Mucosa of gallbladder (tissue), 1 donor: ENCODE data around the gene CCND3. TPM values are rescaled to one million over a fixed set of nuclear protein-coding genes. Genes with fewer than 3 reads are reported as not detected.
A peak's percentile ranks its signal among the peaks of the same experiment; 100 is the strongest.

ENCODE experiments used
- DNase-seq: peaks from one replicate; pipeline ENCODE4 v3.0.0-alpha.2; 2020; ENCODE audit warnings: low spot score
- total RNA-seq: library from RNA; stranded (reverse); gene quantifications from one replicate; pipeline ENCODE4 v1.2.1, GENCODE V29; 2021
- donor health status: DM: no; HTN: no; CAD: no.

Gene CCND3
- total RNA-seq: 103 TPM

DNA sequence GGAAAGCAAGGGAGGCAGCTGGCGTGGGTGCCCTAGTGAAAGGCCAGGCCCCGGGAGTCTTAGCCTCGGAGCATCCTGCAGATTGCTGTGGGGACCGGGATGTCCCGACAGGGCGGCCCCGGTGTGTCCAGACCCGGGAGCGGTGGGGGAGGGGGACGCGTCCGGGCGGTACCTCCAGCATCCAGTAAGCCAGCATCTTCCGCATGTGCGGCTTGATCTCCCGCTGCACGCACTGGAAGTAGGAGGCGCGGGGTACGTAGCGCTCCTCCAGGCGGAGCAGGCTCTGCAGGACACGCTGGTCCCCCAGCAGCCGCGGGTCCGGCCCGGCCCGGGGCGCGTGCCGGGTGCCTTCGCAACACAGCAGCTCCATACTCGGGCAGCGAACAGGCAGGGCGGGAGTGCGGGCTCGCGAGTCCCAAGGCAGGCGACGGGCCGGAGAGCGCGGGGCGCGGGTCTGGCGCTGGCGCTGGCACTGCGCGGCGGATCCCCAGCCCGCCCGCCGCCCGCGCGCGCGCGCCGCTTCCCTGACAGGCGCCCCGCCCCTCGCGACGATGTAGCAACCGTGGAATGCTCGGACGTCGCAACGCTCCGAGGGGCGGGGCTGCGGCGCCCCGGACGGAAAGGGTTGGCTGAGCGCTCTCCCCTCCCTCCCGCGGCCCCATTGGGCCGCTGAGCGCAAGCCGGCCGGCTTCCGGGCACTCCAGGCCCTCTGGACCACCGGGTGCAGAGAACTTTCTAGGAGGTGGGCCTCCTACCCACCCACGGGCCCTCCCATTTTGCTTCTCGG lies at the start of gene CCND3:
Gene CCND3 (minus strand): TSS at position 529 of the 787 bp plus-strand sequence. CDS start 159 bp downstream, at position 370.
- DNase-seq: peak; percentile 92

DNA sequence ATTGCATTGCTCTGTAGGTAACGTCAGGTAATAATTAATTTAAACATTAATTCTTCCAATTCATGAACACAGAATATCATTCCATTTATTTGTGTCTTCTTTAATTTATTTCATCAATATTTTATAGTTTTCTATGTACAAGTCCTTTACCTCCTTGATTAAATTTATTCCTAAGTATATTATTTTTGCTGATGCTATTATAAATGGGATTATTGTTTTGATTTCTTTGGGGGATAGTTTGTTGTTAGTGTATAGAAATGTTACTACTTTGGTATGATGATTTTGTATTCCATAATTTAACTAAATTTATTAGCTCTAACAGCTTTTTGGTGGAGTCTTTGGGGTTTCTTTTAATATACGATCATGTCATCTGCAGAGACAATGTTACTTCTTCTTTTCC lies 44.7 kb upstream of the CCND3 start:
- no peak for DNase-seq

DNA sequence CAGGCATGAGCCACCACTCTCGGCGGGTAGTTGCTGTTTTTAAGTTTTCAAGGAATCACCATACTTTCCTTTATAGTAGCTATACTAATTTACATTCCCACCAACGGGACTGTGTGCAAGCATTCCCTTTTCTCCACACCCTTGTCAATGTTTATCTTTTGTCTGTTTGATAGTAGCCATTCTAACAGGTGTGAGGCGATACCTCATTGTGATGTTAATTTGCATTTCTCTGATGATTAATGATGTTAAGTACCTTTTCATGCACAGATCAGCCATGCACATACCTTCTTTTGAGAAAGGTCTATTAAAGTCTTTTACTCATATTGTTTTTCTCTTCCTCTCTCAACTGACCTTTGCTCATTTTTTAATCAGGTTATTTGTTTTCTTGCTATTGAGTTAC lies 43.0 kb upstream of the CCND3 start:
- no peak for DNase-seq

DNA sequence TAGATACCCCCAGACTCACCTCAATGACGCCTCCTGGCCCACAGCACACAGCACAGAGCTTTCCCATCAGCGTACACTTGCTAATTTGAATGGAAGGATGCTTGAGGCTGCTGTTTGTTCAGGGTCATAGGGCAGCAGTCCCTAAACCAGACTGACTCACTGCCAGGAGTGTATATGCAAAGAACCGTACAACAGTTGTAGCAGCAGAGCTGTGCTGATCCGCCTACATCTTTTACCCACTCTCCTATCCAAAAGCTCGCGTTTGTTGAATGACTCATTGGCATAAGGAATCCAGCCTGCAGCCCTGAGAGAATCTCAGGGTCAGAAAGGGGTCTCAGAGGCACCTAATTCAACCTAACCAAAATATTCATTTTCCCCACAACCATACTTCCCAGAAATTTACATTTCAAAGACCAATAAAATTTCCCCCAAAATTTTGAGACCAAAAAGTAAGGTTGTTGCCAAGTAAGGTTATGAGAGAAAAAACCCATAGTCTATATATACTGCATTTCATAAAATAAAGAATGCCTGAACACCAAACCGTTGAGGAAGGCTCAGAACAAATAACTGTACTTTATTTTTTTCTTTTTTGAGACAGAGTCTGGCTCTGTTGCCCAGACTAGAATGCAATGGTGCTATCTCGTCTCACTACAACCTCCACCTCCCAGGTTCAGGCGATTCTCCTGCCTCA lies 35.3 kb upstream of the CCND3 start:
- DNase-seq: no peak

DNA sequence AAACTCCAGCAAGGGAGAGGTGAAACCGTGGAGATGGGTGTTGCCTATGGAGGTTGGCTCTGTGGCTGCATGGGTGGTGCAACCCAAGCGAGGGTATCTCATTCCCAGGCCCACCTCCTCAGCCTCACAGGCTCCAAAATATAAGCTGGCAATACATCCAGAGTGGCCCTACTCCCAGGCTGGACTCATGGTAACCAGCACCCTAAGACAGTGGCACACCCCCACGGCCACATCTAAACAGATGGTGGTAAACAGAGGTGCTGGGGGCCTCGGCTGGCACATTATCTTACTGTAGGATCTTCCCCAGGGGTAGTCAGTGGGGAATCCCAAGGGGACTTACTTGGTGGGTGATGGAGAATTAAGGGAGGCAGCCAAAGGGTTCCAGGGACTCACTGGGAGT lies 33.7 kb upstream of the CCND3 start:
- no peak for DNase-seq

DNA sequence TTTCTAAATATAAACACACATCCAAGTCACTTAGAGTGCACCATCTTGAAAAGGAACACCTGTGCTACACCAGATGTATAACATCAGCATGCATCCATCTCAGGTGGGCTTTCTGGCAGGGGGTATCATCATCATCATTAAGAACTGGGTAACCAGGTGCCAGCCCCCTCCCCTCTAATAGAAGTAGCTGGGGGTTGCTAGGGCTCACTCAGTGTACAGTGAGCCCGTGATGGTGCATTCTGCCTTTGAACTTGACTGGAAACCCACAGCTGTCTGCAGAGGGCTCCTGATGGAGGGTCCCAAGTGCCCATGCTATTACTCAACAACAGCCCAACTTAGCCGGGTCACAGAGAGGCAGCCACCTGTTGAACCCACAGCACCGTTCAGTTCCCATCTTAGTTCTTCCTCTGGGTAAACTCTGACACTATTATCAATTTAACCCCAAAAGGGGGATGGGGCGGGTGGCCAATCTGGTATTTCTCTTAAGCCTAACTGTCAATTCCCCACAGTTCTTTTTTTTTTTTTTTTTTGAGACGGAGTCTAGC lies 32.7 kb upstream of the CCND3 start:
- no peak for DNase-seq

DNA sequence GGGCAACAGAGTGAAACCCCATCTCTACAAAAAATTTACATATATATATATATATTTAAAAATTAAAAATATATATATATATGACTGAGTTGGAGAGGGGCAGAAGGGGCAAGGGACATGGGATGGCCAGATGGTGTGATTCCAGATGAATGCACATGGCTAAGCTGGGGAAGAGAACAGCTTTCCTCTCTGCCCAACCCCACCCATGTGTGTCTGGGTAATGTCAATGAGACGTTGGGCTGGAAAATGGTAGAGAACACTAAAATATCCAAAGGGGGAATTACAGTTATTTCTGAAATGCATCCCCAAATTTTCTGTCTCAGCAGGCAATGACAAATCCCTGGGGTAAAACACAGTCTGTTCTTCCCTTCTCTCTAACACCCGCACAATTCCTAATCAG lies 31.2 kb upstream of the CCND3 start:
- DNase-seq: no peak

DNA sequence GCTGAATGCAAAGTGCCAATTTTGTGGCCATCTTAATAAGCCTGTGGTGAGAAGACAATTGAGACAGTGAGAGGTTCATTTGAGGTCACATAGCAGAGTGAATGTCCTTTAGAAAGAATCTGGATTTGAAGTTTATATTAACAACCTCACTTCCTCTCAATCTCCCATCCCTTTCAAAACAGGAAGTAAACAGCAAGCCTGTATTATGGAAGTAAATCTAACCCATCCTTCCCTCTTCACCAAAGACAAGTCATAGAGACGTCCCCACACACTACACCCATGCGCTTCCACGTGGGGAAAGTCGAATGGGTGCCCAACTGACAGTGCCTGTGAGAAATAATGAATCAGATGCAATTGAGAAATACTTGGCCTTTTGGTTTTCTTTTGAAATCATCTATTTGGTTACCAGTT lies 28.8 kb upstream of the CCND3 start:
- DNase-seq: peak; percentile 14

DNA sequence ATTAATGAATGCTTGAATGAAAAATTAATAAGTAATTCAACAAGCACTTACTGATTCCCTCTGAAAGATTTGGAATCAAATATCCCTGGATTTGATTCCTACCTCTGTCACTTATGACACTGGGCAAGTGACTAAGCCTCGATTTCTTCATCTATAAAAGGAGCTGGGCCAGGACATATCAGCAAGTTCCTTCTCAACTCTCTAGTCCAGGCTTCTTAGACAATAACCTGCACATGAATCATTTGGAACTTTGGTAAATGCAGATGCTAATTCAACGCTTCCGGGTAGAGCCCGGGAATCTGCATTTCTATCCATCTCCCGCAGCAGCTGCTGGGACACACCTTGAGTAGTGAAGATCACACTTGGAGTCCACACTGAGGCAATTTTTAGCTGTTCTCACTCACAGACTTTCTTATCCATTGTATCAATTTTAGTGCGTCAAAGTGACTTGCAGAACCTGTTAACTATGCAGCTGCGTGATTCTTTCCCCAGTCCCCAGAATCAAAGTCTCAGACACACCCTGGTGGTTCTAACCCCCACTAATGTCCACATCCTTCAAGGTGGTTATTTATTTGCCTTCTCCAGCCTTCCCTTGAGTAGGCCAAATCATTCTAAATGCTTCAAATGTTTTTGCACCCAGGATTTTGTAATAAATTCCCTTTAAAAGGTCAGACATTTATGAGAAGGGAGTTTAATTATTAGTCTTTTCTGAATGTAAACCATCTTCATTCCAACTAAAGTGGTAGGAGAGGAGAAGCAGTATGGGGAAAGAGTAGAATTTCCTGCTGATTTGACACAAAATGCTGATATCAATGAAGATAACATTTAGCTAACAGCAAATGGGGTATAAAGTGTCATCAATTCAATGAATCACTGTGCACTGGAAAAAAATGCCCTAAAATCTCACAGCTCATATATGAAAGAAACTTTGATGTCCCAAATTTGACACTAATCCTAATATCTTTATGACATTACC lies 26.0 kb upstream of the CCND3 start:
- no peak for DNase-seq

DNA sequence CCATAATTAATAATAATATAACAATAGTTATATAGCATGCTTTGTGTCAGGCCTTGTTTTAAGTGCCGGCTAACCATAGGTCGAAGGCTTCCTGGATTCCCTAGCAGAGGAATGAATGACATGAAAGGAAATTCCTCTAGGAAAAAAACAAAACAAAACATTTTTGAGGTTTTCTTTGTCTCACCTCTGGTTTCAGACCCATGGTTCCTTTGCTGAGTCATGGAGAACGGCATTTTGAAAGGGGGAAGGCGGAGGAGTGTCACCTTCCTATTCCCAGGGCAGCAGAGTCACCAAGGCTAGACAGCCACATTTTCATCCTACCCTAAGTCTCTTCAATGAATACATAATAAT lies 25.3 kb upstream of the CCND3 start:
- DNase-seq: no peak

DNA sequence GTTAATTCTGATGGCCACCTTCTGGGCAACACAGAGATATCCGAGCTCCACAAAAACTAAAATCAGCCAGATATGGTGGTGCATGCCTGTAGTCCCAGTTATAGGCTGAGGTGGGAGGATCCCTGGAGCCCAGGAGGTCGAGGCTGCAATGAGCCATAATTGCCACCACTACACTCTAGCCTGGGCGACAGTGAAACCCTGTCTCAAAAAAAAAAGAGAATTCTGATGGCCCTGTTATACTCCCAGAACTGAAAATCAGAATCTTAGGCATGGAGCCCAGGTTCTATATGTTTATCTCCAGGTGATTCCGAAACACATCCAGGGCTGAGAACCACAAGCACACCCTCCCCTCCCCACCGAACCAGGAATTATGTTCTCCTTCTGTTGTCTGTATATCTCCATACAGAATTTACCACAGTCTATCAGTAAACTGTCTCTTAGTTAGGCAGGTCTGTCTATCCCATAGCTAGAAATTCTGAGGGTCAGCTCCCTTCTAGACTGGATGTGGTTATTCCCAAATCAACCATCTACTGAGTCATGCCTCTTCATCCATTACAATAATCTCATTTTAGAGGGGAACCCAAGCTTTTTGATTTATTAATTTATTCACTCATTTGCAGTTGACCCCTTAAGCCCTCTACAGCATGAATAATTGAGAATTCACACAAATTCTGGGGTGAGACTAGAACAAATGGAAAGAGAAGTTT lies 24.8 kb upstream of the CCND3 start:
- no peak for DNase-seq

DNA sequence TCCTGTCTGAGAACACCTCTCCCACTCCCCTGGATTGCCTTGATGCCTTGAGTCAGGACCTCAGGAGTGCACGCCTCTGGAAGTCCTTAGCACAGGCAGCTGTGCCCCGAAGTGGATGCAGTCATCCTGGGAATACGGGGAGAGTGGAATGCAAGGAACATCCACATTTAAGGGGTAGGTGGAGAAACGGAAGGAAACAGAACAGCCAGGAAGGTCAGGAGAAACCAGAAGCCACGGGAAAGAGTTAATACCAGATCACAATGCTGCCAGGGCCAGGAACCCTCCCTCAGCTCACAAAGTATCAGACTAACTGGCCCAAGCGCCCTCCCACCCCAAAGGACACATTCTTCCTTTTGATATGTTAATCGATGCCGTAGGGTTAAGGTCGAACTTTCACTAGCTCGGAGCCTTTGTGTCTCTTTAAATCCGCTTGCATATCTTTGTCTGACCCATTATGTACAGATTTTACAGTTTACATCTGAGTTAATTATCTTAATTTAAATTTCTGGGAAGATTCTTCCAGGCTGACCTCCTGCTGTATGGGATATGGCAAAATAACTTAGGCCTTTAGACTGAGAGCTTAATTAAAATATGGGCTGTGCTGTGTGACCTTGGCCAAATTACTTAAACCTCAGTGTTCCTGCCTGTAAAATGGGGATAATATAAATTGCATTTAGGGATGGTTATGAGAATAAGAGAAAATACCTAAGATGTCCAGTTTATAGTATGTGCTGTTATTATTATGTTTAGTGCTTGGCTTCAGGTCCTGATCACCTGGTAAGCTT lies 24.0 kb upstream of the CCND3 start:
- peak; percentile 16 for DNase-seq

DNA sequence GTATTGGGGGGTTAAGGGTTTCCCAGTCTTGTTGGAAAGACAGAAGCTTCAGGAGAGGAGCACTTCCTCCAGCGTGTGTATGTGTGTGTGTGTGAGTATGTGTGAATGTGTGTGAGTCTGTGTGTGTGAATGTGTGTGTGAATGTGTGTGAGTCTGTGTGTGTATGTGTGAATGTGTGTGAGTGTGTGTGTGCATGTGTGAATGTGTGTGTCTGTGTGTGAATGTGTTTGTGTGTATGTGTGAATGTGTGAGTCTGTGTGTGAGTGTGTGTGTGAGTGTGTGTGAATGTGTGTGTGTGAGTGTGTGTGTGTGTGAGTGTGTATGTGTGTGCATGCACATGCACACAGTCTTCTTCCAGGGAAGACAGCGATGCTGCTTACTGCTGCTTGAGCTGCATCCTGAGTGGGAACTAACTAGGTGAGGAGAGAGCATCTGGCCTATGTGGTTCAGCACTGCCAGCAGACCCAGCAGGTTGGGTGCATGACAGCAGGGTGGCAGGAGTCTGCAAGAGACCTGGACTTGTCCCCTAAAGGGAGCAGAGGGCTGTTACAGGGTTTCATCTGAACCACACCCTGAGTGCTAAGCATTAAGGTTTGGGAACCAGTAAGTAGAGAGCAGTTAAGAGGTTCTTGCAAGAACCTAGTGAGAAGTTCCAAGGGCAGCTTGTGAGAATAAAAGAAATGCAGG lies 22.7 kb upstream of the CCND3 start:
- DNase-seq: no peak

DNA sequence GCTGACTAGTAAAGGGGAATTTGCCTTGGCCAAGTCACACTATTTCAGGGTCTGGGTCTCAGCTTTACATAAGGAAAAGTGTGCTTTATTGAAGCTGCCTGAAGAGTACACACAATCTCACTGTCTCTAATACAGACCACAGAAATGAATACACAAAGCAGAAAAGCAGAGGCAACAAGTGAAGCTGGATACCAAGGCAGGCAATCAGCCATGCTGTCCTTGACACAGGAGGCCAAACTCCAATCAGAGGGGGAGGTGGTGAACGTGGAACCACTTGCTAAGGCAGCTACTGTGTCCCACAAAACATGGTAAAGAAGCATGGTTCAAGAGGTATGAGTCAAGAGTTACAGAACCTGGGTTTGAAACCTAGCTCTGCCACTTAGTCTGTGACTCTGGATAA lies 21.8 kb upstream of the CCND3 start:
- DNase-seq: no peak

DNA sequence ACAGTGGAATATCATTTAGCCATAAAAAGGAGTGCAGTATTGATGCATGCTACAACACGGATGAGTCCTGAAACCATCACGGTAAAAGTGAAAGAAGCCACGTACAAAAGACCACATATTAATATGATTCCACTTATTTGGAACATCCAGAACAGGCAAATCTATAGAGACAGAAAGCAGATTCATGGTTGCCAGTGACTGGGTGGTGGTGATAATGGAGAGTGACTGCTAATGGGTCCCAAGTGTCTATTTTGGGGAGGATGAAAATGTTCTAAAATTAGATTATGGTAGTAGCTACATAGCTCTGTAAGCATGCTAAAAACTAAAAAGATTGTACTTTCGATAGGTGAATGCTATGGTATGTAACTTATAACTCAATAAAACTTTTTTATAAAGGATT lies 18.4 kb upstream of the CCND3 start:
- DNase-seq: no peak

DNA sequence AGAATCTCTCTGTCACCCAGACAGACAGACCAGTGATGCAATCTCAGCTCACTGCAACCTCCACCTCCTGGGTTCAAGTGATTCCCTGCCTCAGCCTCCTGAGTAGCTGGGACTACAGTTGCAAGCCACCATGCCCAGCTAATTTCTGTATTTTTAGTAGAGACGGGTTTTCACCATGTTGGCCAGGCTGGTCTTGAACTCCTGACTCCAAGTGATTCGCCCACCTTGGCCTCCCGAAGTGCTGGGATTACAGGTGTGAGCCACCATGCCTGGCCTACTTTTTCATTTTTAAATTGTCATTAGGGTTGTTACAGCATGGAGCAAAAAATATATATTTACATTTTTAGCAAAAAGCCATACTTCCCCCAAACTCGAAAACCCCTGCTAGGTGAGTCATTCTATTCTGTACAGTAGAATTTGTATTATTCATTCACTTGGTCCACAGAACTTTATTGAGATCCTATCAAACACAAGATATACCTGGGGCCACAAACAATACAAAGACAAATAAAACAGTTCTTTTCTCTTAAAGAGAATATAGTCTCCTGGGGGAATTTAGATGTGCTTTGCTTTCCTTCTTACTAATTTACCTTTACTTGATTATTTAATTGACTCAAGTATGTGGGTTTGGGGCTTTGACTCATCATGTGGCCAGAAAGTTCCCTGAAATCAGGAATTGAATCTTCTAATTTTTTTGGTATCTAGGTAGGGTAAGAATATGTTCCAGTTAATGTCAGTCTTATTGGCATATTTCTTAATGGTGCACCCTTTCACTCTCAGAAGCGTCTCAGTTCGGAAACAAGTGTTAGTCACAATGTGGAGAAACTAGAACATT lies 16.6 kb upstream of the CCND3 start:
- DNase-seq: no peak

DNA sequence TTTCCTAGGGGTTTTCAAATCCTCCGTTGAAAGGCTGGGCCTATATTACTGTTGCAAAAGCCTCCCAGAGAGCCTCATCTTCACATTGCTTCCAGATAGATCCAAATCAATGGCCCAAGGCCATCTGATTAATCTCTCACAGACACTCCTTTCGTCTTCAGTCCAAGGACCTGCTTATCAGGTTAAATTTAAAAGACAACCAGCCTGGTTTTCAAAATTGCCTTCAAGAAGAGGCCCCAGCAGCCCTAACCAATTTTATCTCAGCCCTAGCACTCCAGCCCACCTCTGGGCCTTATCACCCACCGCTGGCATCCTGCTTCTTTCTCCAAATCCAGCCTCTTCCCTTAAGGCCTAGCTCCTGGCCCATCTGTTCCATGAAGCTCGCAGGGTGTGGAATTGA lies 15.5 kb upstream of the CCND3 start:
- DNase-seq: no peak

DNA sequence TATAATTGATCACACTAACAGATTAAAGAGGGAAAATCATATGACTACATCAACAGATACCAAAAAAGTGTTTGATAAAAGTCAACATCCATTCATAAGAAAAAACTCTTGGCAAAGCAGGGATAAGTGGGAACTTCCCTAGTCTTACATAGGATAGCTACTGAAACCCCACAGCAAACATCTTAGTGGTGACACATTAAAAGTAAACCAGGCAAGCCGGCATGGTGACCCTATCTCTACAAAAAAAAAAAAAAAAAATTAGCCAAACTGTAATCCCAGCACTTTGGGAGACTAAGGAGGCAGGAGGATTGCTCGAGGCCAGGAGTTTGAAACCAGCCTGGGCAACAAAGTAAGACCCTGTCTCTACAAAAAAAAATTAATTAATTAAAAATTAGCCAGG lies 13.8 kb upstream of the CCND3 start:
- DNase-seq: no peak

DNA sequence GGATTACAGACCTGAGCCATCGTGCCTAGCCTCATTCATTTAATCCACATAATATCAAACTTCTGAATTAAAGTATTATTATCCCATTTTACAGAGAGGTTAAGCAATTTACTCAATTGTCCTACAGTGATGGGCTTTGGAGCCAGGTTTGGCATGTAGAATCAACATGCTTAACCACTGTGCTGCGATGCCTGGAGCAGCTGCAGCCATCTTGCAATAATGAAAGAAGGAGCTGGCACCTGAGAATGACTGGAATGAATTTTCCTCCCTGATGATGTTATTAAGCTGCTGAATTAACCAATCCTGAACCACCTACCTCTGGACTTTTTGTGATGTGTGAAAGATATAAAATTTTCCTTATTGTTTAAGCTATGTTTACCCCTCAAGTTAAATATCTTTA lies 13.1 kb upstream of the CCND3 start:
- no peak for DNase-seq
